Mesenchymal stem cell (in vitro differentiated cells and primary cell): ENCODE results near the gene CFAP141.
"Not testable (repeated sequence)": the region's sequence is repeated elsewhere in the genome, so short reads cannot be mapped to it uniquely, and the experiment has no call there.

Experiments used
- DNase-seq: peaks from one replicate; pipeline ENCODE4 v3.0.0-alpha.2; 2013
- H2AFZ ChIP-seq: one replicate; pipeline ENCODE4 v1.6.1; 2013; ENCODE audit warnings: low read depth, mild to moderate bottlenecking, control low read depth, inconsistent platforms, low read length, moderate library complexity
- H2AK5ac ChIP-seq: 2 replicates; pipeline ENCODE4 v1.6.1; 2013; ENCODE audit warnings: low read length, moderate library complexity, mild to moderate bottlenecking, inconsistent platforms; ENCODE audit not compliant: severe bottlenecking
- H2BK120ac ChIP-seq: one replicate; pipeline ENCODE4 v1.6.1; 2013; ENCODE audit warnings: low read depth, mild to moderate bottlenecking, inconsistent platforms, low read length, moderate library complexity
- H2BK12ac ChIP-seq, 2 experiments: one replicate each; pipeline ENCODE4 v1.6.1; 2013; ENCODE audit warnings: inconsistent platforms in 2 of 2, low read length in 2 of 2, mild to moderate bottlenecking in 2 of 2, moderate library complexity in 2 of 2, control low read depth in 1 of 2
- H2BK15ac ChIP-seq: one replicate; pipeline ENCODE4 v1.6.1; 2013; ENCODE audit warnings: mild to moderate bottlenecking, low read depth, inconsistent platforms; ENCODE audit not compliant: poor library complexity, severe bottlenecking
- H2BK5ac ChIP-seq: 2 replicates; pipeline ENCODE4 v1.6.1; 2013; ENCODE audit warnings: low read depth, mild to moderate bottlenecking, low read length, control low read depth, inconsistent platforms; ENCODE audit not compliant: poor library complexity, severe bottlenecking
- H3K14ac ChIP-seq, 2 experiments: one replicate each; pipeline ENCODE4 v1.6.1; 2013; ENCODE audit warnings: inconsistent platforms in 2 of 2, low read length in 2 of 2, control low read depth in 1 of 2, mild to moderate bottlenecking in 1 of 2, moderate library complexity in 1 of 2
- H3K18ac ChIP-seq, 2 experiments: one replicate each; pipeline ENCODE4 v1.6.1; 2013; ENCODE audit warnings: inconsistent platforms in 2 of 2, low read length in 2 of 2, control low read depth in 1 of 2, low read depth in 1 of 2, mild to moderate bottlenecking in 1 of 2
- H3K23ac ChIP-seq, 2 experiments: one replicate each; pipeline ENCODE4 v1.6.1; 2013; ENCODE audit warnings: inconsistent platforms in 2 of 2, low read length in 2 of 2, mild to moderate bottlenecking in 2 of 2, moderate library complexity in 2 of 2, control low read depth in 1 of 2
- H3K27ac ChIP-seq: 2 replicates; pipeline ENCODE4 v1.5.1; 2013; ENCODE audit warnings: mild to moderate bottlenecking, moderate library complexity, low read length, control low read depth, inconsistent platforms; ENCODE audit not compliant: poor library complexity, severe bottlenecking
- H3K27me3 ChIP-seq, 2 experiments: 2 replicates each; pipeline versions ENCODE4 v1.6.1 to v1.7.0; 2013; ENCODE audit warnings: low read length in 2 of 2, mild to moderate bottlenecking in 2 of 2, moderate library complexity in 2 of 2, control low read depth in 1 of 2, inconsistent platforms in 1 of 2; ENCODE audit not compliant: control insufficient read depth in 1 of 2, insufficient read depth in 1 of 2
- H3K36me3 ChIP-seq, 2 experiments: 2 replicates each; pipeline versions ENCODE4 v1.6.1 to v1.7.0; 2013; ENCODE audit warnings: low read length in 2 of 2, control low read depth in 1 of 2, inconsistent platforms in 1 of 2, low read depth in 1 of 2, mild to moderate bottlenecking in 1 of 2; ENCODE audit not compliant: insufficient read depth in 2 of 2, control insufficient read depth in 1 of 2
- H3K4ac ChIP-seq, 2 experiments: one replicate each; pipeline ENCODE4 v1.6.1; 2013; ENCODE audit warnings: inconsistent platforms in 2 of 2, low read length in 2 of 2, mild to moderate bottlenecking in 2 of 2, moderate library complexity in 2 of 2, control low read depth in 1 of 2, low read depth in 1 of 2
- H3K4me1 ChIP-seq: 2 replicates; pipeline ENCODE4 v1.6.1; 2013; ENCODE audit warnings: low read depth, low read length, control low read depth; ENCODE audit not compliant: control insufficient read depth, insufficient read depth
- H3K4me2 ChIP-seq: 2 replicates; pipeline ENCODE4 v1.6.1; 2013; ENCODE audit warnings: low read length, mild to moderate bottlenecking, inconsistent platforms; ENCODE audit not compliant: poor library complexity, severe bottlenecking
- H3K4me3 ChIP-seq, 2 experiments: 2 replicates each; pipeline versions ENCODE4 v1.5.1 to v1.7.0; 2013; ENCODE audit warnings: low read length in 2 of 2, mild to moderate bottlenecking in 2 of 2, control low read depth in 1 of 2, low read depth in 1 of 2; ENCODE audit not compliant: insufficient read depth in 1 of 2
- H3K79me1 ChIP-seq: replicated peaks from 2 replicates; pipeline ENCODE4 v1.6.1; 2013; ENCODE audit warnings: mild to moderate bottlenecking, control low read depth, low read length, inconsistent platforms; ENCODE audit not compliant: poor library complexity, severe bottlenecking
- H3K9ac ChIP-seq: 2 replicates; pipeline ENCODE4 v1.7.0; 2013; ENCODE audit warnings: mild to moderate bottlenecking, low read length, moderate library complexity
- H3K9me3 ChIP-seq: 2 replicates; pipeline ENCODE4 v1.7.0; 2013; ENCODE audit warnings: mild to moderate bottlenecking, low read length; ENCODE audit not compliant: control insufficient read depth
- H4K8ac ChIP-seq: one replicate; pipeline ENCODE4 v1.6.1; 2013; ENCODE audit warnings: inconsistent platforms, mild to moderate bottlenecking, low read length, moderate library complexity
- H4K91ac ChIP-seq: one replicate; pipeline ENCODE4 v1.6.1; 2013; ENCODE audit warnings: mild to moderate bottlenecking, low read length, inconsistent platforms
- WGBS: methylation state at CpG from one replicate; pipeline ENCODE4 v1.1.7; 2013; ENCODE audit warnings: mixed read lengths; 5-methylcytosine and 5-hydroxymethylcytosine counted together

The CFAP141 gene

DNA sequence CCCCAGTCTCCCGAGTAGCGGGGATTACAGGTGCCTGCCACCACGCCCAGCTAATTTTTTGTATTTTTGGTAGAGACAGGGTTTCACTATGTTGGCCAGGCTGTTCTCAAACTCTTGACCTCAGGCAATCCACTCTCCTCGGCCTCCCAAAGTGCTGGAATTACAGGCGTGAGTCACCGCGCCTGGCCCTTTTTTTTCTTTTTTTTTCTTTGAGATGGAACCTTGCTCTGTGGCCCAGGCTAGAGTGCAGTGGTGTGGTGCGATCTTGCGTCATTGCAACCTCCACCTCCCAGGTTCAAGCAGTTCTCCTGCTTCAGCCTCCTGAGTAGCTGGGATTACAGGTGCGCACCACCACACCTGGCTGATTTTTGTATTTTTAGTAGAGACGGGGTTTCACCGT, 27.0 kb upstream of the CFAP141 start:
- H4K8ac ChIP-seq, H2BK15ac ChIP-seq, H3K27ac ChIP-seq, H3K4me2 ChIP-seq, H3K14ac ChIP-seq, H2BK5ac ChIP-seq, H3K4me3 ChIP-seq, H2BK120ac ChIP-seq, H2BK12ac ChIP-seq, H2AFZ ChIP-seq, H3K23ac ChIP-seq, H3K9ac ChIP-seq, H3K27me3 ChIP-seq, H4K91ac ChIP-seq, H3K9me3 ChIP-seq, DNase-seq, H2AK5ac ChIP-seq, H3K4ac ChIP-seq, H3K18ac ChIP-seq, H3K4me1 ChIP-seq: not testable (repeated sequence)
- 98% methylated on average over 12 of the region's 12 CpGs for WGBS
- peaks cover 57 to 97% of the 10 kb centered on the region in 2 experiments for H3K36me3 ChIP-seq
- H3K79me1 ChIP-seq = peaks cover 28% of the 10 kb centered on the region

GRCh38 chr1:154231112-154231511, 25.0 kb upstream of the CFAP141 start:
- not testable (repeated sequence) for H3K27me3 ChIP-seq, H3K27ac ChIP-seq, H3K23ac ChIP-seq, H3K9ac ChIP-seq, H3K9me3 ChIP-seq, H2BK5ac ChIP-seq, H3K14ac ChIP-seq, H4K8ac ChIP-seq, H2BK12ac ChIP-seq, DNase-seq, H2BK120ac ChIP-seq, H3K18ac ChIP-seq, H2AFZ ChIP-seq, H4K91ac ChIP-seq, H2AK5ac ChIP-seq, H3K4me3 ChIP-seq, H3K4me2 ChIP-seq, H3K4ac ChIP-seq, H2BK15ac ChIP-seq, H3K4me1 ChIP-seq
- WGBS = 100% methylated on average over 2 of the region's 3 CpGs
- Histone ChIP-seq H3K36me3 (peaks cover 59 to 96% of the 10 kb centered on the region in 2 experiments), H3K79me1 (peaks cover 26% of the 10 kb centered on the region)

DNA sequence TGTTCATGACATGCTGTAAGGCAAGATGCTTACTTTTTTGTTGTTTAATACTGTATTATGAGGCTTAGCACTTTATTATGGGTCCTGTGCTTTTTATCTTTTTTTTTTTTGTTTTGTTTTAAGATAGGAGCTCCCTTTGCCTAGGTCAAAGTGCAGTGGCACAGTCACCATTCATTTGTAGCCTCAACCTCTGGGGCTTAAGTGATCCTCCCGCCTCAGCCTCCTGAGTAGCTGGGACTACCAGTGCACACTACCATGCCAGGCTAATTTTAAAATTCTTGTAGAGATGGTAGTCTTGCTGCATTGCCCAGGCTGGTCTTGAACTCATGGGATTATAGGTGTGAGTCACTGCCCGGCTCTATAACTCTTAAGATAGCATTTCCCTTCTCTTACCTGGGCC, 19.2 kb upstream of the CFAP141 start:
- Histone ChIP-seq H3K79me1 (peaks cover 6% of the 10 kb centered on the region), H4K8ac (no peak overlapping the region), H3K23ac (no peak overlapping the region), H4K91ac (no peak overlapping the region), H3K27me3 (no peaks in the 10 kb centered on the region), H3K27ac (no peak overlapping the region), H2BK5ac (no peak overlapping the region), H3K4me2 (no peak overlapping the region), H2BK120ac (no peak overlapping the region), H3K18ac (no peak overlapping the region), H2AFZ (no peak overlapping the region), H2AK5ac (no peak overlapping the region), H3K4me3 (no peak overlapping the region), H3K4ac (no peak overlapping the region), H3K4me1 (no peaks in the 10 kb centered on the region), H3K9ac (peak overlapping the region; percentile 100), H3K9me3 (no peaks in the 10 kb centered on the region), H3K36me3 (peaks cover 24 to 61% of the 10 kb centered on the region in 2 experiments), H3K14ac (no peak overlapping the region), H2BK15ac (no peak overlapping the region), H2BK12ac (no peak overlapping the region)
- 100% methylated on average over 2 of the region's 2 CpGs for WGBS
- no peak for DNase-seq

DNA sequence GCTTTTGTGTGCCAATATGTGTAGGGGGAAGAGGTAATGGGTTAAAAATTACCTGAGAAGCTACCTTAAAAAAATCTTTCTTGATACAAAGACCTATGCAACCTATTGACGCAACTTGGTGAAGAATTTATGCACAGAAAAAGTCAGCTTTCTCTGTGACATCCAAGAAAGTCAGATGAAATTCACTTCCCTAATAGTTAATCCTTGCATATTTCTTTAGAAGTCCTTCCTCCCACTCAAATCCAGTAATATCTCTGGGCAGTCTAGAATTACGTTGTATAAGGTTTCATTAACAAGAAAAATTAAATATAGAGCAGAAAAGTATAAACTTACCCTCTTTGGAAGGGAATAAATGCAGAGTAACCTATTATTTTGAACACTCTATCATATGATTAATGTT, 17.5 kb upstream of the CFAP141 start:
- Histone ChIP-seq H3K4me1 (peaks cover 2% of the 10 kb centered on the region), H3K9me3 (no peaks in the 10 kb centered on the region), H3K27me3 (no peaks in the 10 kb centered on the region), H2AK5ac (no peak overlapping the region), H4K8ac (no peak overlapping the region), H3K79me1 (no peaks in the 10 kb centered on the region), H3K14ac (no peak overlapping the region), H3K18ac (no peak overlapping the region), H3K23ac (no peak overlapping the region), H3K27ac (no peak overlapping the region), H2BK5ac (no peak overlapping the region), H2AFZ (no peak overlapping the region), H4K91ac (no peak overlapping the region), H3K4me3 (peak overlapping the region in 1 of 2 experiments; percentile 97), H3K9ac (peak overlapping the region; percentile 100), H2BK12ac (no peak overlapping the region), H2BK120ac (no peak overlapping the region), H3K4ac (no peak overlapping the region), H3K4me2 (no peak overlapping the region), H2BK15ac (no peak overlapping the region), H3K36me3 (peaks cover 13 to 51% of the 10 kb centered on the region in 2 experiments)
- no peak for DNase-seq
- WGBS = 96% methylated on average over 1 of the region's 2 CpGs
